Right atrium auricular region (tissue), 2 donors: ENCODE results near the gene FAM149A. TPM values are rescaled to one million over a fixed set of nuclear protein-coding genes. Genes with fewer than 3 reads are reported as not detected.
A peak's percentile ranks its signal among the peaks of the same experiment; 100 is the strongest.

Source experiments
- DNase-seq: peaks from one replicate; pipeline ENCODE4 v3.0.0-alpha.2; 2019; ENCODE audit warnings: low spot score
- H3K27ac ChIP-seq, 2 donors: fragments of 200-600 bp; sonication (generic); 1 replicate in 1 of 2; 2 replicates in 1 of 2; pipeline ENCODE4 v1.5.1; 2016 to 2019
- H3K27me3 ChIP-seq, 2 donors: fragments of 200-600 bp; sonication (generic); one replicate each; pipeline versions ENCODE4 v1.5.1 to v1.6.0; 2017 to 2019
- H3K36me3 ChIP-seq: fragments of 200-600 bp; sonication (generic); one replicate; pipeline ENCODE4 v1.5.1; 2016
- H3K4me1 ChIP-seq, 2 donors: fragments of 200-600 bp; sonication (generic); one replicate each; pipeline versions ENCODE4 v1.5.1 to v1.6.0; 2017 to 2019
- H3K4me3 ChIP-seq, 2 donors: fragments of 200-600 bp; sonication (generic); 1 replicate in 1 of 2; 2 replicates in 1 of 2; pipeline ENCODE4 v1.5.1; 2017 to 2019; ENCODE audit warnings: mild to moderate bottlenecking in 1 of 2, moderate library complexity in 1 of 2
- H3K9me3 ChIP-seq, 2 donors: fragments of 200-600 bp; sonication (generic); one replicate each; pipeline ENCODE4 v1.5.1; 2019
- CTCF ChIP-seq, 2 donors: fragments of 200-600 bp; sonication (generic); IDR thresholded peaks; one replicate each; pipeline ENCODE4 v1.5.1; 2019; ENCODE audit warnings: antibody characterized with exemption in 2 of 2
- total RNA-seq, 2 donors: library from RNA; depleted of rRNA; stranded (reverse); fragments of >200 nt; gene quantifications; one replicate each; pipeline ENCODE4 v1.1.0, GENCODE V29; 2016

The FAM149A gene
- total RNA-seq, 2 donors from 2014 or later: 6.7 to 6.8 TPM

GRCh38 chr4:186128842-186129241, 24.3 kb downstream of the FAM149A start:
- TF ChIP-seq CTCF (IDR thresholded peaks at IDR 0.05): no peak

GRCh38 chr4:186131935-186132334, 27.4 kb downstream of the FAM149A start:
- no peaks in the 10 kb centered on the region for H3K4me1 ChIP-seq
- DNase-seq: no peak
- H3K27me3 ChIP-seq: no peaks in the 10 kb centered on the region
- no peak overlapping the region for H3K4me3 ChIP-seq
- no peaks in the 10 kb centered on the region for H3K9me3 ChIP-seq
- H3K36me3 ChIP-seq: no peaks in the 10 kb centered on the region
- no peak overlapping the region for H3K27ac ChIP-seq
- no peak for TF ChIP-seq CTCF (IDR thresholded peaks at IDR 0.05)

More at GRCh38 chr4:186128842-186129241, 24.3 kb downstream of the FAM149A start:
- Histone ChIP-seq H3K4me3 (no peak overlapping the region), H3K9me3 (no peaks in the 10 kb centered on the region), H3K27ac (no peak overlapping the region), H3K4me1 (no peaks in the 10 kb centered on the region), H3K36me3 (no peaks in the 10 kb centered on the region), H3K27me3 (no peaks in the 10 kb centered on the region)
- DNase-seq: no peak

GRCh38 chr4:186132577-186133242, 28.2 kb downstream of the FAM149A start:
- H3K4me3 ChIP-seq: no peak overlapping the region
- H3K4me1 ChIP-seq: no peaks in the 10 kb centered on the region
- H3K27ac ChIP-seq: no peak overlapping the region
- no peaks in the 10 kb centered on the region for H3K36me3 ChIP-seq
- H3K27me3 ChIP-seq: no peaks in the 10 kb centered on the region
- DNase-seq: no peak
- no peaks in the 10 kb centered on the region for H3K9me3 ChIP-seq
- peak in 1 of 2 donors; percentile 32 for TF ChIP-seq CTCF (IDR thresholded peaks at IDR 0.05)

GRCh38 chr4:186134257-186134656, 29.8 kb downstream of the FAM149A start:
- DNase-seq: no peak
- Histone ChIP-seq H3K36me3 (no peaks in the 10 kb centered on the region), H3K27ac (no peak overlapping the region), H3K27me3 (no peaks in the 10 kb centered on the region), H3K4me1 (no peaks in the 10 kb centered on the region), H3K4me3 (no peak overlapping the region), H3K9me3 (no peaks in the 10 kb centered on the region)
- TF ChIP-seq CTCF (IDR thresholded peaks at IDR 0.05): no peak

GRCh38 chr4:186134861-186135260, 30.4 kb downstream of the FAM149A start:
- no peaks in the 10 kb centered on the region for H3K27me3 ChIP-seq
- H3K4me1 ChIP-seq: no peaks in the 10 kb centered on the region
- no peak overlapping the region for H3K4me3 ChIP-seq
- H3K27ac ChIP-seq: no peak overlapping the region
- no peak for TF ChIP-seq CTCF (IDR thresholded peaks at IDR 0.05)
- H3K9me3 ChIP-seq: no peaks in the 10 kb centered on the region
- DNase-seq: no peak
- H3K36me3 ChIP-seq: no peaks in the 10 kb centered on the region
